DOHH2 (cell line): ENCODE results near the gene HINFP.

Source experiments
- H3F3A ChIP-seq: fragments of 200-600 bp; sonication (generic), shearing (Covaris generic); 2 replicates; pipeline ENCODE4 v1.6.0; 2016; ENCODE audit warnings: antibody characterized with exemption, mild to moderate bottlenecking; ENCODE audit not compliant: control insufficient read depth, insufficient read depth
- H3K27ac ChIP-seq: fragments of 200-600 bp; sonication (generic); 2 replicates; pipeline ENCODE4 v1.5.1; 2014; ENCODE audit warnings: low read depth, mild to moderate bottlenecking, low read length, moderate library complexity
- H3K27me3 ChIP-seq: fragments of 200-600 bp; sonication (generic); 2 replicates; pipeline ENCODE4 v1.6.1; 2014; ENCODE audit warnings: mild to moderate bottlenecking, low read length, mixed read lengths; ENCODE audit not compliant: control insufficient read depth
- H3K36me3 ChIP-seq: fragments of 200-600 bp; sonication (generic); 2 replicates; pipeline ENCODE4 v1.6.1; 2014; ENCODE audit warnings: mild to moderate bottlenecking, low read length, moderate library complexity, mixed read lengths; ENCODE audit not compliant: control insufficient read depth
- H3K4me1 ChIP-seq: fragments of 200-600 bp; sonication (generic); 2 replicates; pipeline ENCODE4 v1.6.1; 2014; ENCODE audit warnings: mild to moderate bottlenecking, low read length, mixed read lengths; ENCODE audit not compliant: control insufficient read depth
- H3K4me2 ChIP-seq: fragments of 200-600 bp; sonication (generic); 2 replicates; pipeline ENCODE4 v1.6.0; 2014; ENCODE audit warnings: mild to moderate bottlenecking, low read length, moderate library complexity
- H3K4me3 ChIP-seq: fragments of 200-600 bp; sonication (generic); 2 replicates; pipeline ENCODE4 v1.5.1; 2014; ENCODE audit warnings: mild to moderate bottlenecking, low read length, mixed read lengths
- H3K79me2 ChIP-seq: fragments of 200-600 bp; sonication (generic); 2 replicates; pipeline ENCODE4 v1.6.1; 2014; ENCODE audit warnings: mild to moderate bottlenecking, low read length, mixed read lengths; ENCODE audit not compliant: control insufficient read depth
- H3K9me2 ChIP-seq: fragments of 200-600 bp; sonication (generic); replicated peaks from 2 replicates; pipeline ENCODE4 v1.6.1; 2014; ENCODE audit warnings: mild to moderate bottlenecking, low read length, mixed read lengths; ENCODE audit not compliant: control insufficient read depth
- H3K9me3 ChIP-seq: fragments of 200-600 bp; sonication (generic); 2 replicates; pipeline ENCODE4 v1.6.1; 2014; ENCODE audit warnings: antibody characterized with exemption, low read length, mixed read lengths; ENCODE audit not compliant: control insufficient read depth, insufficient read depth
- H4K20me1 ChIP-seq: fragments of 200-600 bp; sonication (generic); 2 replicates; pipeline ENCODE4 v1.6.0; 2014; ENCODE audit warnings: low read depth, mild to moderate bottlenecking, antibody characterized with exemption, low read length, moderate library complexity; ENCODE audit not compliant: control insufficient read depth, insufficient read depth
- CTCF ChIP-seq: fragments of 200-600 bp; sonication (generic); IDR thresholded peaks from one replicate; pipeline ENCODE4 v1.5.1; 2014; ENCODE audit warnings: antibody characterized with exemption, mild to moderate bottlenecking, low read depth, low read length; ENCODE audit not compliant: poor library complexity, severe bottlenecking
- EZH2phosphoT487 ChIP-seq: fragments of 200-600 bp; sonication (generic); IDR thresholded peaks from 2 replicates; pipeline ENCODE4 v1.6.1; 2017; ENCODE audit warnings: borderline replicate concordance, mild to moderate bottlenecking, antibody characterized with exemption, low read length, moderate library complexity, mixed read lengths

HINFP gene

DNA sequence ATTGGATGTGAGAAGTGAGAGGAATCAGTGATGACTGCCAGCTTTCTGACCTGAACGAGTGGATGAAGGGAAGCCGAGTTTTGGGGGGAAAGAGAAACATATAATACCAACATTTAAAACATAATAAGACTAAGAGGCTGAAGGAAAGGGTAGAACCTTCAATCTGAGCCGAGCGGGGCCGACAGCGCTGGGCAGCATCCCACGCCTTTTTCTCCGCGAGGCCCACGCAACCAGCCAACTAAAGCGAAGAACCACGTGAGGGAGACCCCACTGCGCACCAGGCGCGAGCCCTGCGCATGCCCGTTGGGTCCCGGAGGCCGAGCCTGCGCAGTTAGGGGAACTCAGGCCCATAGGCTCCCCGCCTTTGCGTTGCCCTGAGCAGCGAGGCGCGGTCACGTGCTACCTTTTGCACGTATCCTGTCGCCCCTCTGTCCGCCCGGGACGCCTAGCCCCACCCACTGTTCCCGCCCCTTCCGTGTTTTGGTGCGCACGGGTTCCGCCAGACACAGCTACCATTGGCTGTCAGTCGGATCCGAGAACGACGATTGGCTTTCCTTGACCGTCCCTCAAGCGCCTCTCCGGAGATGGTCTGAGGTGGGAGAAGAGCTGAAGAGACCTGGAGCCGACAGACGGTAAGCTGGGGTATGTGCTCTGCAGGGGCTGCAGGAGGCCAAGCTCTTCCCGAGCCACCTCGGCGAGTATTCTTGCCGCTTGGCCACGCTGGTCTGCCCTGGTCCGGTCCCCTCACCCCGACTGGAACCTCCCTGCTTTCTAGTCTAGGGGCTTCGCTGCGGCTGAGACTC is at the start of gene HINFP:
HINFP (plus strand) TSS at position 573 of the 803 bp plus-strand sequence. CDS start 5,365 bp downstream, outside the sequence.
- Histone ChIP-seq H3K4me1 (peaks cover 18% of the 10 kb centered on the region), H3K27me3 (no peaks in the 10 kb centered on the region), H3K4me2 (peak within 1 kb of the TSS; percentile 80), H3K36me3 (peaks cover 24% of the 10 kb centered on the region), H3K4me3 (peak within 1 kb of the TSS; percentile 97), H3K27ac (0 out of 2 replicates have a peak within 1 kb of the TSS, but pooled peaks have one; percentile 9), H3F3A (peaks cover 10% of the 10 kb centered on the region), H3K79me2 (peaks cover 29% of the 10 kb centered on the region), H4K20me1 (no peaks in the 10 kb centered on the region), H3K9me2 (no peaks in the 10 kb centered on the region), H3K9me3 (no peaks in the 10 kb centered on the region)
- TF ChIP-seq CTCF (no peak), EZH2phosphoT487 (no peak)

- Histone ChIP-seq H4K20me1 (no peaks in the 10 kb centered on the region), H3K4me2 (no peak overlapping the region), H3K4me1 (no peaks in the 10 kb centered on the region), H3F3A (no peaks in the 10 kb centered on the region; the same call in 1 of the 2 replicates), H3K36me3 (peaks cover 66% of the 10 kb centered on the region), H3K27ac (no peak overlapping the region), H3K27me3 (no peaks in the 10 kb centered on the region), H3K4me3 (no peak overlapping the region), H3K79me2 (no peaks in the 10 kb centered on the region), H3K9me2 (no peaks in the 10 kb centered on the region), H3K9me3 (no peaks in the 10 kb centered on the region)
- no peak for TF ChIP-seq CTCF
- TF ChIP-seq EZH2phosphoT487 = no peak
Measured at GRCh38 chr11:119077839-119078238, 43.5 kb upstream of the HINFP start.

- no peaks in the 10 kb centered on the region; the same call in 1 of the 2 replicates for H3F3A ChIP-seq
- H3K79me2 ChIP-seq = no peaks in the 10 kb centered on the region
- TF ChIP-seq EZH2phosphoT487 (no peak), CTCF (no peak)
- H3K9me3 ChIP-seq = no peaks in the 10 kb centered on the region
- H3K27me3 ChIP-seq = no peaks in the 10 kb centered on the region
- H3K4me1 ChIP-seq = no peaks in the 10 kb centered on the region
- no peaks in the 10 kb centered on the region for H3K9me2 ChIP-seq
- no peaks in the 10 kb centered on the region for H4K20me1 ChIP-seq
- H3K27ac ChIP-seq = no peak overlapping the region
- peaks cover 56% of the 10 kb centered on the region for H3K36me3 ChIP-seq
- no peak overlapping the region for H3K4me2 ChIP-seq
- no peak overlapping the region for H3K4me3 ChIP-seq
Measured at GRCh38 chr11:119078675-119079420, 42.5 kb upstream of the HINFP start.
